CD4-positive, alpha-beta T cell treated with Interferon gamma for 1 hour (primary cell): ENCODE data around the gene TIGIT.
"Not testable (repeated sequence)": the region's sequence is repeated elsewhere in the genome, so short reads cannot be mapped to it uniquely, and the experiment has no call there.

Experiments used
- DNase-seq: peaks from one replicate; pipeline ENCODE4 v3.0.0-alpha.2; 2020

The TIGIT gene

GRCh38 chr3:114293838-114294535 lies at the start of gene TIGIT:
Gene TIGIT, plus strand, starts transcription at chr3:114294028. Its CDS starts 34 bp downstream, at chr3:114294062.
- DNase-seq, result no peak

- no peak for DNase-seq
Observed at GRCh38 chr3:114252954-114253353, 40.9 kb upstream of the TIGIT start.

- DNase-seq, result no peak
Observed at GRCh38 chr3:114253505-114253904, 40.3 kb upstream of the TIGIT start.

- no peak for DNase-seq
Observed at GRCh38 chr3:114259566-114259965, 34.3 kb upstream of the TIGIT start.

- DNase-seq, result no peak
Observed at GRCh38 chr3:114260152-114260551, 33.7 kb upstream of the TIGIT start.

- DNase-seq, result no peak
Observed at GRCh38 chr3:114270019-114270418, 23.8 kb upstream of the TIGIT start.

- DNase-seq, result no peak
Observed at GRCh38 chr3:114272271-114272670, 21.6 kb upstream of the TIGIT start.

GRCh38 chr3:114274929-114275328 lies 18.9 kb upstream of the TIGIT start:
- no peak for DNase-seq

- not testable (repeated sequence) for DNase-seq
Observed at GRCh38 chr3:114276856-114277255, 17.0 kb upstream of the TIGIT start.

GRCh38 chr3:114284644-114285043 lies 9.2 kb upstream of the TIGIT start:
- DNase-seq, result no peak

GRCh38 chr3:114285648-114286230 lies 8.1 kb upstream of the TIGIT start:
- DNase-seq, result no peak

GRCh38 chr3:114286266-114286665 lies 7.6 kb upstream of the TIGIT start:
- no peak for DNase-seq

GRCh38 chr3:114290911-114291901 lies 2.6 kb upstream of the TIGIT start:
- DNase-seq, result peak; percentile 85

- peak; percentile 18 for DNase-seq
Observed at GRCh38 chr3:114294940-114295480, 1.2 kb downstream of the TIGIT start.

- DNase-seq, result no peak
Observed at GRCh38 chr3:114295946-114296345, 2.1 kb downstream of the TIGIT start.

- DNase-seq, result peak; percentile 32
Observed at GRCh38 chr3:114299421-114299820, 5.6 kb downstream of the TIGIT start.

- DNase-seq, result no peak
Observed at GRCh38 chr3:114299941-114300624, 6.3 kb downstream of the TIGIT start.

GRCh38 chr3:114307222-114307830 lies 13.5 kb downstream of the TIGIT start:
- no peak for DNase-seq

- no peak for DNase-seq
Observed at GRCh38 chr3:114307832-114308231, 14.0 kb downstream of the TIGIT start.

GRCh38 chr3:114308377-114308776 lies 14.5 kb downstream of the TIGIT start:
- no peak for DNase-seq

- DNase-seq, result peak; percentile 65
Observed at GRCh38 chr3:114308830-114309229, 15.0 kb downstream of the TIGIT start.

- no peak for DNase-seq
Observed at GRCh38 chr3:114310695-114311094, 16.9 kb downstream of the TIGIT start.
